T follicular helper cell (primary cell): ENCODE measurements around the gene SIRPA.

ENCODE experiments used
- DNase-seq: peaks from one replicate; pipeline ENCODE4 v3.0.0-alpha.2; 2020; ENCODE audit warnings: low read depth

Gene SIRPA

DNA sequence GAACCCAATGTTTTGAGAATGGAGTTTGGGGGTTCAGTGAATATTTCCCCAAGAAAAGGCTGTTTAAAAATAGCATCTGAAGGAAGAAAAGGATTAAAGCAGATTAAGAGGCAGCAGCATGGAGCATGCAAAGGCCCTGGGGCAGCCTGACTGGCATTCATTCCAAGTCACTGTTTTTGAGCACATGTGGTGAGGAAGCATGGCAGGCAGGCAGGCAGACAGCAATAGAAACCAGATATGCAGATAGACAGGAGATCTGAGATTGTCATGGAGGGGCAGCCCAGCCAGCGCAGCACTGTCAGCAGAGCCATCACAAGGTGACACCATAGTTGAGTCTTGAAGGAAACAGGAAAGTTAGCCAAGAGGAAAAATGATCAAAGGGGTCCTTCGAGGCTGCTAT is 37.8 kb downstream of the SIRPA start:
- no peak for DNase-seq

DNA sequence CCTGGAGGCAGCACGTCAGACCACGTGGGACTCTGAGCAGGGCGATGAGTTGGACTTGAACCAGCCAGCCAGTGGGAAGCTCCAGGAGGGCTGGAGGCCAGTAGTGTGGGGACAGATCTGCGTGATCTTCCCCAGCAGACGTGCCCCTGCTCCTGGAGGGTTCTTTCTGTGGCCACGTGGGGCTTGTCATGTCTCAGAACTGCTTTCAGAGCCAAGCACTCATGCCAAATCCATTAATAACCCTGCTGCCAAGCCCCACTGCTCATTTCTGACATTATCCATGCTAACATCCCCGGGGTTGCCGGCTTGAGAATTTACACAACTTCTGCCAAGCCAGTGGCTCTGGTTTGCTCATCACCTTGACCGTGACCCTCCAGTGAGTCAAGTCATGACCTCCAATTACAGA is 38.3 kb downstream of the SIRPA start:
- DNase-seq: no peak

DNA sequence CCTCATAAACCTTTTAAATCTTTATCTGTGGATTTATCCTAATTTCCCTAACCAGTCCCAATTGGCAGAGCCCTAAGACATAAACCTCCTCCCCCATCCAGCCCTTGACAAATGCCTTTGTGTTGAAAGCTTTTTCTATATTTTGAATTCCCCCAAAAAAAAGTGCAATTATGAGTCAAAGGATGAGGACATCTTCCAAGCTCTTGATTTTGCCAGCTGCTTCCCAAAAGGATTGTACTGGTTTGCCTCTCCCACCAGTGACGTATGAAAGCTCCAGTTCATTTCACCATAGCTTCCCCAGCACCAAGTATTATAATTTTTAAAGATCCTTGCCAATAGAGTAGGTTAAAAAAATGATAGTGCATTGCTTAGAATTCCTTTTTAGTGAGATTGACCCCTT is 38.9 kb downstream of the SIRPA start:
- no peak for DNase-seq

DNA sequence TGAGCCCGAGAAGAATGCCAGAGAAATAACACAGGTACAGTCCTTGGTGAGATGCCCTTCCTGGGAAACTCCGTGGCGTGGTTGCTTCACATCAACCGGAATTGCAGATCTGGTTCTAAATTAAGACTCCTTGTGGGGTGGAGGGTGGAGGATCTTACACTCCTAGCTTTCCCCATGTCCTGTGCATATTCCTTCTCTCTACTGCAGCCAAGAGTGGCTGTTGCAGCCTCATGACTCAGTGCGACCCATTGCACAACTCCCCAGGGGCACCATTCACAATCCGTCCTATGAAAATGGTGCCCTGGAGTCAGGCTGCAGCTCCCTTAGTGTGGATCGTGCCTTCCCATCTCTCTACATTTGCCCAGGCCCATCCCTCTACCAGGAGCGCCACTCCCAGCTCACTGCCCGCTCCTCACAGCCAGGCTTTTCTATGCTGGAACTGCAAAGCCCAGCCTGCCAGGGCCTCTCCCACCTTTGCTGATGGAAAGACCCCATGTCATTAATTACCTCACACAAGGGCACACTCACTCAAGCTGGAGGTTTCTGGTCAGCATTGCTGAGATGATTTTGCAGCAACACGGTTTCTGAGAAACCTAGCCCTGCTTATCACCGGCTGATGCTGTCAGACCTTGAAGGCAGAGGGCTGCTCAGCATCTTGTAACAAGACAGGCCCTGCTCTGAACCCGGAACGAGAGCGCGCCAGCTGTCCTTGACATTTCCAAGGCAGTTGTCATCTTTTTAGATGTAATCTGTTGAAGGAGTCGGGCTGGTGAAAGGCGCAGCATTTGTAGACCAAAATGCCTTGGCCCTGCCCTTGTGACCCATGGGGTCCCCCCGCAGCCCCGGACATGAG is 39.7 kb downstream of the SIRPA start:
- no peak for DNase-seq

DNA sequence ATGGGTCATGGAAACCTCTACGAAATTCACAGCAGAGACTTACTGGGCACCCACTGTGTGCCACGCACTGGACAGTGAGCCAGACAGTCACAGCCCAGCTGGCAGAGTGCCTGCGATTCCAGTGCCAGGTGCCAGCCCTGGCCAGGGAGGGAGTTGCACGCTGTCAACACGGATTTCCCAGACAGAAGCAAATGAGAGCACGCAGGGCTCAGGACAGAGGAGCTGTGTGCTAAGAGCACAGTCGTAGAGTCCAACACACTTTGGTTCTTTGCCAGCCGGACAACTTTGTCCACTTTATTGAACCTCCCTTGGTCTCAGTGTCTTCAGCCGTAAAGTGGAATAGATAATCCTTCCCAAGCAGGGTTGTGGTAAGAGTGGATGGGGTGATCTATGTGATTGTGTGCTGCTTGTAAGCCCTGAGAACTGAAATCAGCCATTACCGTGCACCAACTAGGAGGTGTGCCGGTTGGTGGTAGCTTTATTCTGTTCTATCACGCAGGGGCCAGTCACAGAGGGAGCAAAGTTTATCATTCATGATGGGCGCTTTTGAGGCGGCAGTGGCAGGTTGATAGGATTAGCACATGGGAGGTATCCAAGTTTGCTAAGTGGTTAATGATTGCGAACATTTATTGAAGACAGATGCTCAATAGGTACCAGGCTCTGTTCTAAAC is 40.6 kb downstream of the SIRPA start:
- no peak for DNase-seq

DNA sequence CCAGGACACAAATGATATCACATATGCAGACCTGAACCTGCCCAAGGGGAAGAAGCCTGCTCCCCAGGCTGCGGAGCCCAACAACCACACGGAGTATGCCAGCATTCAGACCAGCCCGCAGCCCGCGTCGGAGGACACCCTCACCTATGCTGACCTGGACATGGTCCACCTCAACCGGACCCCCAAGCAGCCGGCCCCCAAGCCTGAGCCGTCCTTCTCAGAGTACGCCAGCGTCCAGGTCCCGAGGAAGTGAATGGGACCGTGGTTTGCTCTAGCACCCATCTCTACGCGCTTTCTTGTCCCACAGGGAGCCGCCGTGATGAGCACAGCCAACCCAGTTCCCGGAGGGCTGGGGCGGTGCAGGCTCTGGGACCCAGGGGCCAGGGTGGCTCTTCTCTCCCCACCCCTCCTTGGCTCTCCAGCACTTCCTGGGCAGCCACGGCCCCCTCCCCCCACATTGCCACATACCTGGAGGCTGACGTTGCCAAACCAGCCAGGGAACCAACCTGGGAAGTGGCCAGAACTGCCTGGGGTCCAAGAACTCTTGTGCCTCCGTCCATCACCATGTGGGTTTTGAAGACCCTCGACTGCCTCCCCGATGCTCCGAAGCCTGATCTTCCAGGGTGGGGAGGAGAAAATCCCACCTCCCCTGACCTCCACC is 42.2 kb downstream of the SIRPA start:
- no peak for DNase-seq

DNA sequence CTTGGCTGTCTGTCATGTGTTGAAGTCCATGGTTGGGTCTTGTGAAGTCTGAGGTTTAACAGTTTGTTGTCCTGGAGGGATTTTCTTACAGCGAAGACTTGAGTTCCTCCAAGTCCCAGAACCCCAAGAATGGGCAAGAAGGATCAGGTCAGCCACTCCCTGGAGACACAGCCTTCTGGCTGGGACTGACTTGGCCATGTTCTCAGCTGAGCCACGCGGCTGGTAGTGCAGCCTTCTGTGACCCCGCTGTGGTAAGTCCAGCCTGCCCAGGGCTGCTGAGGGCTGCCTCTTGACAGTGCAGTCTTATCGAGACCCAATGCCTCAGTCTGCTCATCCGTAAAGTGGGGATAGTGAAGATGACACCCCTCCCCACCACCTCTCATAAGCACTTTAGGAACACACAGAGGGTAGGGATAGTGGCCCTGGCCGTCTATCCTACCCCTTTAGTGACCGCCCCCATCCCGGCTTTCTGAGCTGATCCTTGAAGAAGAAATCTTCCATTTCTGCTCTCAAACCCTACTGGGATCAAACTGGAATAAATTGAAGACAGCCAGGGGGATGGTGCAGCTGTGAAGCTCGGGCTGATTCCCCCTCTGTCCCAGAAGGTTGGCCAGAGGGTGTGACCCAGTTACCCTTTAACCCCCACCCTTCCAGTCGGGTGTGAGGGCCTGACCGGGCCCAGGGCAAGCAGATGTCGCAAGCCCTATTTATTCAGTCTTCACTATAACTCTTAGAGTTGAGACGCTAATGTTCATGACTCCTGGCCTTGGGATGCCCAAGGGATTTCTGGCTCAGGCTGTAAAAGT is 43.5 kb downstream of the SIRPA start:
- DNase-seq: no peak

DNA sequence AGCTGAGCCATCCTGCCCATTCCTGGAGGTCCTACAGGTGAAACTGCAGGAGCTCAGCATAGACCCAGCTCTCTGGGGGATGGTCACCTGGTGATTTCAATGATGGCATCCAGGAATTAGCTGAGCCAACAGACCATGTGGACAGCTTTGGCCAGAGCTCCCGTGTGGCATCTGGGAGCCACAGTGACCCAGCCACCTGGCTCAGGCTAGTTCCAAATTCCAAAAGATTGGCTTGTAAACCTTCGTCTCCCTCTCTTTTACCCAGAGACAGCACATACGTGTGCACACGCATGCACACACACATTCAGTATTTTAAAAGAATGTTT is 44.0 kb downstream of the SIRPA start:
- DNase-seq: no peak

DNA sequence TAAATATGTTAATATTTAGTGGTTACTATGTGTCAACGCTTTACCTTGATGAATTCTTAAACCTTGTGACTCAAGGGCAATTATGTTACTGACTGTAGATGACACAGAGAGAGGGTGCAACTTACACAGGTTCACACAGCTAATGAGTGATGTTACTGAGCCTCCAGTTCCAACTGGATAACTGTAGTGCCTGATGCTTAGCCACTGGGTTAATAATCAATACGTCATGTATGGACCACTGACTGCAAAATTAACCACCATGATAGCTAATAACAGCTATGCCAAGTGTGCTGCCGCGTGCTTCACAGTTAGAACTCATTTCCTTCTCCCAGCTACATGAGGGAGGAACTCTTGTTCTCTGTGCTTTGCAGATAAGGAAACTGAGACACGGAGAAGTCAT is 45.4 kb downstream of the SIRPA start:
- no peak for DNase-seq

DNA sequence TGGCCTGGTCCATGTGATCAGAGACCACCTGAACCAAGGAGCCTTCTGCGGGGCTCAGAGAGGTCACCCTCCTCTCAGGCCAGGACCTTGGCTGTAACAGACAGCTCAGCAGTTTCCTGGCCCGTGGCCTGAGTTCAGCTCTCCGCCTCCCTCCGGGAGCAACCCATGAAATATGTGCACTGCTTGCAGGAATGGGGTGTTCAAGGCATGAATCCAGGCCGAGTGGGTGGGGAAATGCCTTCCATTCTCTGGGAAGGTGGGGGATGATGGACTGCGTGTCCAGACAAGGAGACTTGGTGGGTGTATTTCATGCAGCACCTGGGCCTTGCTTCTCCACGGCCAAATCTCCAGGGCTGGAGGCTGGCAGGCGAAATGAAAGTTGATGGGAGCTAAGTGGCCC is 46.0 kb downstream of the SIRPA start:
- DNase-seq: no peak

DNA sequence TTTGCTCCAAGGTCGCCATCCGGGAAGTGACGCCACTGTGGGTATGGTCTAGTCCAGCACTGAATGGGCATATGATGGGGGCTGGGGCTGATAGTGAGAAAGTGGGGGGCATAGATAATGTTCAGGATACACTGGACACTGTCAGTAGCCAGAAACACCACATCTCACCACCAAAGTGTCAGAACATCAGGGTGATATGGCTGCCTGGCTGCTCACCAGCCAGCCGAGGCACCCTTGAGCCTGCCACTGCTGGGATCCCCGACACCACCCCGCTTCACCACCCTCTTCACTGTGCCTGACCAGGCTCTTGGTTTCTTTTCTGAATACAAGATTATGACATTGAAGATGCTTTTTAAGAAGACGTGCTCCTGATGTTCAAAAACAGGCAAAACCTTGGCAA is 46.9 kb downstream of the SIRPA start:
- DNase-seq: no peak

DNA sequence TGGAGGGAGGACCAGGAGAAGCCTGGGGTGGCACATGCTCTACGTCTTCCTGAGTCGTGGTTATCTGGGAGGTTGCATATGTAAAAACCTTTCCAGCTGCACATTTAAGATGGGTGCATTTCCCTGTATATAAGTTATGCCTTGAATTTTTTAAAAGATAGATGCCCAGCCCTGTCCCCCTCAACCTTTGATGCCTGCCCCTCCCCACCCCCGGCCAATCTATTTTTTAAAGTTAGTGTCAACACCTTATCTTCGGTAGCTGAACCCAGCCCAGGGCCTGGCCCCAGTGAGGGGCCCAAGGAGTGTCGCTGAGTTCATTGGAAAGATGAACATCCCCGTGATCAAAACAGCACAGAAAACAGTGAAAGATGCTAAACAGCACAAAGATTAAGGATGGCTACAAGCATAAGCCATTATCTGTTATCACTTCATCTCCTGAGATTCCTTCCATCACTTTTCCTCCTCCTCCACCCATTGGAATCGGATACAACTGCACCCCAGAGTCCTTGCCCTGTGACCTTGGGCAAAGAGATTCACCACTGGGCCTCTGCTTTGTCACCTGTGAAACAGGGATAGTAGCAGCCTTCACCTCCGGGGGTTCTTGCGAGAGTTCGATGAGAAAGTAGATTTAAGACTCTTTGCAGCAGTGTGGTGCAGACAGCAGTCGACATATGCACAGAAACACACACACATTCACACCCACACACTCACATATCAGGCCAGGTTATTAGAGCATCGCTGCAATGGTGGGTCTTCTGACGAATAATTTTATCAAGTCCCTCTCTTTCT is 47.5 kb downstream of the SIRPA start:
- DNase-seq: no peak

DNA sequence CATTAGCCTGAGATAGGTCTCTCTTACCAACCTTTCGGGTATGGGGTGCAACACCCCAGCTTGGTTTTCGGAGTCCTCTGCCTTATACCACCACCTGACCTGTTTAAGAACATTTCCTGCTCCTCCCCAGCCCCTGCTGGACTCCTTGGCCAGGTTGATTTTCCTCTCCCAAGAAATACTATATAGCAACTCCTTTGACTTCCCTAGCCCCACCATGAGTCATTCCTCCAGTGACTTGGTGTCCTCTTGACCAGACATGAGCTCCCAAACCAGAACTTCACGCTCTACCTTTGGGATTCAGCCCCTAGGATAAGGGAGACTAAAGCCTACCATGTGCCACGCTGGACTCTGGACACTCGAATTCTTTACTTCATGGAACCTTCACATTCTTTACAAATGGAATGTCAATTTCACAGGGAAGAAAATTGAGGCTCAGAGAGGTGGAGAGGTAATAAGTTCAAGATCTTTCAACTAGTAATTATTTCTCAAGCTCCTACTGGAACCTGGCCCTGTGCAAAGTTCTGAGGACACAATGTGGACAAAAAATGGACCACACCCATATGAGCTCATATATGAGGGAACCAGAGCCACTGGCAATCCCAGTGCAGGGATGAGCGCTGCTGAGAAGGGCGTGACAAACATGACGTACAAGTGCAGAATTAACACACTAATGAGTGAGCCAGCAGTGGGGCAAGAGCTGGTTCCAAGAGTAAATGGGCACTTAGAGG is 48.2 kb downstream of the SIRPA start:
- no peak for DNase-seq

DNA sequence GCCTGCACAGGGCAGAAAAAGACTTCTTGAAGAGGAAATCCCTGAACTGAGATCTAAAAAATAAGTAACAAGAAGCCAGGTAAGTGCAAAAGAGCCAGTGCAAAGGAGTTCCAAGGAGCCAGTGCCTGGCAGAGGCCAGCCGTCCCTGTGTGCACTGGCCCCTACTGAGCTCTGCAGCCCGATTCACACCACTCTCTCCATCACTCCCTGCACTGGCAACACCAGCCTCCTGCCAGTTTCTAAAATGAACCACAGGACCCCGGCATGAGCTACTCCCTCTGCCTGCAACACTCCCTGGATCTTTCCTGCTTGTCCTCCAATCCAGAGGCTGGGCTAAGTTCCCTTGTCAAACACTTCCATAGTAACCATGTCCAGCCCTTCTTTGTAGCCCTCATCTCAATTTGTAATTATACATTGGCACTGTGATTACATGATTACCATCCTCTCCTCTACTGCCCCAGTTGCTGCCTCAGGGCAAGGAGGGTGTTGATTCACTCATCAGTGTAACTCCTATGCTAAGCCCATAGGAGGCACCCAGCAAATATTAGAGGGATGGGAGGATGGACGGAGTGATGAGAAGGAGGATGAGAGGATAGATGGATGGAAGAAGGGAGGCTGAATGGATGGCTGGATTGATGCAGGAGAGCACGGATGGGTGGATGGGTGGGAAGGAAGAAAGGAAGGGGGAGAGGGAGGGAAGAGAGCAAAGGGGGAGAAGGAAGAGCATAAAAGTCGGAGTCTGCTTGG is 49.3 kb downstream of the SIRPA start:
- no peak for DNase-seq

DNA sequence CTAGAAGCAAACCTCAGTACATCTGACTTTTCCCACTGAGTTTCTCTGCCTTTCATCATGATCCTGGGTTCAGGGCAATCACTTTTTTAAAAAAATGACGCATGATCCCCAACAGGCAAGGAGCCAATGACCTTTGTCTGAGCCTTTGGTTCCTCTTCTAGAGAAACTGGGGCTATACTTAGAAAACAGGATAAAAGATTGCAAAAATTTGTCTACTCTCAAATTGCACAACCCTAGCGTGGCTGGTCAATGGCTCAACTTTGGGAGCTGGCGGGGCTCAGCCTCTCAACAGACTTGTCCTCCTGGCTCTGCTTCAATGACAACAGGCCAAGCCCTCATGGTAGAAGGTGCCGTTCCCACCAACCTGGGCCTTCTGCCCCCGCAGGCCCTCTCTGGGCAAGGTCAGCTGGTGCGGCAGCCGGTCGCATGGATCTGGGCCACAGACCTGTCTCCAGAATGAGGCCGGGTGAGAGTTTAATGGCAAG is 50.0 kb downstream of the SIRPA start:
- no peak for DNase-seq

DNA sequence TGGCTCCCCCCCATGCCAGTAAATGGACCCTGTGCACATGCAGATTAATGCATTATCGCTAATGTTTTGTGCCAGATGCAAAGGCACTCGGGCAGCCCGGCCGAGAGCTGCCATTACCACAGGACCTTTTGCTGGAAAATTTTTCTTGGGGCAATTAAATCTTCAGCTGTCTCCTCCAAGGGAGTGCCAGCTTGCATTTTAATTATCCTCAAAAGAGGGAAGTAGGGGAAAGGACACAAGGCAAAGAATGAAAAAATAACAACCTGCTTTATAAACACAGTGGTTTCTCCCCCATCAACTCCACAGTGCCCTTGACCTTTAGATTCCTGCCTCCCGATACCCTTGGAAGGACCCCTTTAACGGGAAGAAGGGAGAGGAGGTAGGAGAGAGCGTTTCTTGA is 50.5 kb downstream of the SIRPA start:
- DNase-seq: no peak

DNA sequence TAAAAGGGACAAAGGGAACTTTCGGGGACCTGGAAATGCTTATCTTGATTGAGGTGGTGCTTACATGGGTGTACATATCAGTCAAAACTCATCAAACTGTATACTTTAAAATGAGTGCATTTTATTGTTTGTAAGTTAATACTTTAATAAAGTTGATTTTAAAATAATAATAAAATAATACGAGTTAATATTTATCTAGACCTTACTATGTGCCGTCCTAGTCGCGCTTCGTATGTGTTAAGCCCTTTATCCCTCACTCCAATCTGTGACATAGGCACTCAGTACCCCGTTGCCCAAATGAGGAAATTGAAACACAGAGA is 51.2 kb downstream of the SIRPA start:
- no peak for DNase-seq

DNA sequence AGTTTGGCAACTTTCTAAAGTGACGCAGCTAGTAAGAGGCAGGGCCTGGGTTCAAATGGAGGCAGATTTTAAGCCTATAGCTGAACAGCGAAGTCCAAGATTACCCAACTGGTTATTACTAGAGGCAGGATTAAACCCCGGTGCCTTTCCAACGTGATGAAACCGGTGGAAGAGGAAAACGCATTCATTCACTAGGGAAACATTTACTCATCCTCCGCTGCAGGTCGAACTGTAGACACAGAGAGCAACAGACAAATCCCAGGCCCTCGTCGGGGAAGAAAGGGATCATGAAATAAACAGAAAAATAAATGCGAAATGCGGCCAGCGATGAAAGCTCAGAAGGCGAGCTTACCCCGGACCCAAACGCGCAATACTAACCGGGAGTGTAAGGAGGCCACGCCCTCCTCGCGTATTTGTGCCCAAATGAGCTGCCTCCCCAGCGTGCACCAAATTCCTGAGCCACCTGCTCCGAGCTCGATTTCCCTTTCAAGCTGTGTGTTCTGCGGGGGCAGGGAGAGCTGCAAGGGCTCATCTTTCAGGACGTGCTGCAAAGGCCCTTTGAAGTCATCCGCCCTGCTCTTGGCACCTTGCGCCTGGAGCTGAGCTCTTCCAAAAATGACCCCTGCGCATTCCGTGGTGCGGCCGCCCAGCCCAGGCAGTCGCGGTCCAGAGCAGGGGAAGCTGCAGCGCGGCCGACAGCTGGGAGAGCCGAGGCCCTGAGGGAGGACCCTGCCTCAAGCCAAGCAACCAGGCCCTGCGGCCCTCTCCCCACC is 51.7 kb downstream of the SIRPA start:
- no peak for DNase-seq

DNA sequence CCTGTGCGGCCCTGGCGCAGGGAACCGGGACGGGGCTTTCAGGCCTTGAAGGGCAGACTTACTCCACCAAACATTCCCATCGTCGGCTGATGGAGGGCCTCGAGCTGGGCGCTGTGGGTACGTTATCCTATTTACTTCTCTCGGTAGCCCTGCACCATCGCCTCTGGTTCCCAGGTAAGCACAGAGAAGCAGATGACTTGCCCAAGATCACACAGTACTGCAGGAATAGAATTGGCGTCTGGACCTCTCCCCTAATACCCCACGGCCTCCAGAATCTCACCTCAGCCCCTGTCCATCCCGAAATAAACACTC is 52.3 kb downstream of the SIRPA start:
- DNase-seq: no peak
